Measurements from ENCODE around the gene NPAS3.

The NPAS3 gene

DNA sequence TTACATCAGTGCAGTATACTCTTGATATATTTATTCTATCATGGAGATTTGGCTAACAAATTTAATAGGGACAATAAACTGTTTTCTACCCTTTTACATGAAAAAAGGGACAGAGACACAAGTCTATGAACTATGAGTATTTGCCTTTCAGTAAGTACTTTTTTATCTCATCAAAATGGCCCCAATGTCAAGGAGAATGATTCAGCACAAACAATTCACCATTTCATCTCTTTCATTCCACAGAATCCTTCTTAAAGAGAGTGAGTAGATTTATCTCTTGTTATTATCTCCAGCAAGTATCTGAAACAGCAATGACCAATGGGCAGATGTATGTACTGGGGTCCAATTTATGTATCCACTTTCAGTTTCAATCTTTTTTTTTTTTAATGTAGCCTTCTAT lies 447.5 kb downstream of the NPAS3 start:
- TF ChIP-seq, protein P1, sequence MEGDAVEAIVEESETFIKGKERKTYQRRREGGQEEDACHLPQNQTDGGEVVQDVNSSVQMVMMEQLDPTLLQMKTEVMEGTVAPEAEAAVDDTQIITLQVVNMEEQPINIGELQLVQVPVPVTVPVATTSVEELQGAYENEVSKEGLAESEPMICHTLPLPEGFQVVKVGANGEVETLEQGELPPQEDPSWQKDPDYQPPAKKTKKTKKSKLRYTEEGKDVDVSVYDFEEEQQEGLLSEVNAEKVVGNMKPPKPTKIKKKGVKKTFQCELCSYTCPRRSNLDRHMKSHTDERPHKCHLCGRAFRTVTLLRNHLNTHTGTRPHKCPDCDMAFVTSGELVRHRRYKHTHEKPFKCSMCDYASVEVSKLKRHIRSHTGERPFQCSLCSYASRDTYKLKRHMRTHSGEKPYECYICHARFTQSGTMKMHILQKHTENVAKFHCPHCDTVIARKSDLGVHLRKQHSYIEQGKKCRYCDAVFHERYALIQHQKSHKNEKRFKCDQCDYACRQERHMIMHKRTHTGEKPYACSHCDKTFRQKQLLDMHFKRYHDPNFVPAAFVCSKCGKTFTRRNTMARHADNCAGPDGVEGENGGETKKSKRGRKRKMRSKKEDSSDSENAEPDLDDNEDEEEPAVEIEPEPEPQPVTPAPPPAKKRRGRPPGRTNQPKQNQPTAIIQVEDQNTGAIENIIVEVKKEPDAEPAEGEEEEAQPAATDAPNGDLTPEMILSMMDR (IDR thresholded peaks at IDR 0.05; ENCODE audit: low read depth, low read length, missing control alignments): no peak
- no peak overlapping the region for H3K4me3 ChIP-seq (replicated peaks; ENCODE audit: low read depth, low read length)
- no peak for DNase-seq (ENCODE audit: extremely low read depth, low read depth)

DNA sequence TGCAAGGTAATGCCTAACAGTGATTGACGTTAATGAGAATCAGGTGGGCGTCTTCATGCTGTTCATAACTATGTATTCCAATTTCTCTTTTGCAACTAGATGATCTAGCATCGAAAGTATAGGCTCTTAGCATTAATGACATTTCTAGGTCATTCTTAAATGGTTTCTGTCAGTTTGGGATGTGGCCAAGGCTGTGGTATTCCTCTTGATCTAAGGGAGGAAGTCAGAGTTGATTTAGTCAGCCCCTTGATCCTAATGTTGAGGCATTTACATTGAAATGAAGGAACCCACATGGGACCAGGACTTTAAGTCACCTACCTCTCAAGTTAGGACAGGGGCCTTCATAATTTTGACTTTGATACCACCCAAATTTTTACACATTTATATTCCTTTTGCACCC lies 448.1 kb downstream of the NPAS3 start:
- DNase-seq (ENCODE audit: extremely low read depth, low read depth): no peak
- no peak overlapping the region for H3K4me3 ChIP-seq (replicated peaks; ENCODE audit: low read depth, low read length)
- TF ChIP-seq, protein P1 (IDR thresholded peaks at IDR 0.05; ENCODE audit: low read depth, low read length, missing control alignments): no peak

DNA sequence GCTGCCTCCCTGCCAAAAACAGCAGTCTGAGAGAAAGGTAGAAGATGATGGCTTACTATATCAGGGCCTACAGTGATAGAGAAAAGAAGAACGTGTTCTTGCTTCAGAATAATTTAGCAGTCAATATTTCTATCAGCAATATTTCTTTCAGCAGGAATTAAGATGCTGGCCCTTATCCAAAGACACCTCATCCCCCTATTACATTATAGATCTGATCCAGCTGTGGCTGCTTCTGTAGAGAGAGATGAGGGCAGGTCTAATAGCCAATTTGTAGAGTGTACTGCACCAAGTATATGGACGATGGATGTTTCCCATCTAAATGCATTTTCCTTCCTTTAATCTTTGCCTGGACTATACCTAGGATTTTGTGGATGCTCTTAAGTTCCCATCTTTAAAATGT lies 451.7 kb downstream of the NPAS3 start:
- TF ChIP-seq, protein P1 (IDR thresholded peaks at IDR 0.05; ENCODE audit: low read depth, low read length, missing control alignments): no peak
- no peak overlapping the region for H3K4me3 ChIP-seq (replicated peaks; ENCODE audit: low read depth, low read length)
- DNase-seq (ENCODE audit: extremely low read depth, low read depth): no peak

DNA sequence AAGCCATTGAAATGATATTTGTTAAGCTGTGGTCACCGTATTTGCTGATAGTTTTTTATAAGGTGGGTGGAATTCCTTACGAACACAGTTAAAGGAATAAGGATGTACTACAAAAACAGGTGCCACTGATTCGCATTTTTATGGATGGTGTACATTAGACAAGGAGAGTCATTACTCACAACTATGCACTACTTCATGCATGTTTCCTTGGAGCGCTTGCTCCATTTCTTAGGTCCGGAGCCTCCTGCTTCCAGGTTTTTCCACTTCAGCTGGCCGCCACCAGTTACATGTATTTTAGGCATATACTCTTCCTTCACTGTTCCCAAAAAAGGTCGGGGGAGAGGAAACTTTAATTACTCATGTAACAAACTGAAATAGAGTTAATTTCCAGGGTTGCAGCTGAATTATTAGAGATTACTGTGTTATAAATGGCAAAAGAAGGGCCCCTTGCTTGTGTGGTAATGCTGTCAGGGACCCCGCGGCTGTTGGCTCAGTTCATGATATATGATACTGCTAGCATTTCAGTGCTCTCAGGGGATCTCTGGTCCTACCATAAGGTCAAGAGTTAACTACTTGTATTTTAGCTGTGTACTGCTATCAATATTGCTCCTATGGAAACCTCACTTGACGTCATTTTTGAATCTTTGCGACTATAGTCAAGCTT lies 454.7 kb downstream of the NPAS3 start:
- no peak overlapping the region for H3K4me3 ChIP-seq (replicated peaks; ENCODE audit: low read depth, low read length)
- TF ChIP-seq, protein P1 (IDR thresholded peaks at IDR 0.05; ENCODE audit: low read depth, low read length, missing control alignments): no peak
- DNase-seq (ENCODE audit: extremely low read depth, low read depth): no peak

DNA sequence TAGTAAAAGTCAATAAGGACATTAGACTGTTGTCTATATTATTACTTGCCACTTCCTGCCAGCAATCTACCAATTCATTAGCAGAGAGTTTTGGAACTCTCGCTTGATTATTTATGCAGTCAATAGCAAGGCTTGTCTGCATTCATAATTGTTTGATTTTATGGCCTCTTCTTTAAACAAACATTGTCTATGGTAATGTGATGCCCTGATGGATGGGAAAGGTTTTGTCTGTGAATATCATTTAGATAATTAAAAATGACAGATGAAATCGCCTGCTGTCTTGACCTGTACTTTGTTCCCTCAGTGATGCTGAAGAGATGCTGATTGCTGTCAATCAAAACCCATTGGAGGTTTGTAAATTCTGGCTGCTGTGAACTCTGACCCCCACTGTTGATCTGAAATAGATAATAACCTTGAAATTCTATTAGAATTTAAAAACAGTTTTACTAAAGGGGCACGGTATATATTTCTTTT lies 455.3 kb downstream of the NPAS3 start:
- H3K4me3 ChIP-seq (replicated peaks; ENCODE audit: low read depth, low read length): no peak overlapping the region
- no peak for DNase-seq (ENCODE audit: extremely low read depth, low read depth)
- TF ChIP-seq, protein P1 (IDR thresholded peaks at IDR 0.05; ENCODE audit: low read depth, low read length, missing control alignments): no peak

DNA sequence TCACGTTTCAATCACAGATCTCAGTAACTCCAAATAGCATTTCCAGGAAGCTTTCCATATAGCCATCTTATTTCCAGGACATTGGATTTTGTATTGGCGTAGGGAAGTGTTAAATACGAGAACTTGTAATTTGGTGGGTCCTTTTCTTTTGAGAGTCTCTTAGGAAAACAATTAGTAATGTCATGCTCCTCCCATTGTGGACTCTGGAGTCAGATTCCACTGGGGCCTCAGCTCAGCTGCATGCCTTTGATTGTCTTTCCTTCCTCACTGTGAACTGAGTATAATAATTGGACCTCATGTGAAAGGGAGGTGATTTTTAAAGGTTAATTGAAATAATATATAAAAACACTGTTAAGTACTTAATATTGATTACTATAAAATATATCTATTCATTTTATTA lies 462.6 kb downstream of the NPAS3 start:
- no peak overlapping the region for H3K4me3 ChIP-seq (replicated peaks; ENCODE audit: low read depth, low read length)
- DNase-seq (ENCODE audit: extremely low read depth, low read depth): no peak
- TF ChIP-seq, protein P1 (IDR thresholded peaks at IDR 0.05; ENCODE audit: low read depth, low read length, missing control alignments): no peak

DNA sequence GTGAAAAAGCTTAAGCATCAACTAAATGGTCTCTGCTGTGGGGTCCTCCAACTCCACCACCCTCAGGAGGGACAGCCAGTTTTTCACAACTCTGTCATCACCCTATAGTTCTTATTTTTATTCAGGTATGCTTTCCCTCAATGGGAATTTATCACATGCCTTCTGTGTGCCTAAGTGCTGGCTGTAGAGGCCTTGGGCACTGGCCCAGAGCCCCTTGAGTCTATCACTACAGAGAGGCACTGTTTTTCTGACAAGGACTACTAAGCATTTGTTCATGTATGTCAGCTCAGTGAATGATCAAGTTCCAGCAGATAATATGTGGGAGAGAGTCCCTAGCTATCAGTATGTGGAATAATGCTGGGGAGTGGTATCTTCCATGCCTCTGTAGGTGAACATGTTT lies 463.9 kb downstream of the NPAS3 start:
- H3K4me3 ChIP-seq (replicated peaks; ENCODE audit: low read depth, low read length): no peak overlapping the region
- TF ChIP-seq, protein P1 (IDR thresholded peaks at IDR 0.05; ENCODE audit: low read depth, low read length, missing control alignments): no peak
- DNase-seq (ENCODE audit: extremely low read depth, low read depth): no peak
